ENCODE results near the gene CNGA1.

DNA sequence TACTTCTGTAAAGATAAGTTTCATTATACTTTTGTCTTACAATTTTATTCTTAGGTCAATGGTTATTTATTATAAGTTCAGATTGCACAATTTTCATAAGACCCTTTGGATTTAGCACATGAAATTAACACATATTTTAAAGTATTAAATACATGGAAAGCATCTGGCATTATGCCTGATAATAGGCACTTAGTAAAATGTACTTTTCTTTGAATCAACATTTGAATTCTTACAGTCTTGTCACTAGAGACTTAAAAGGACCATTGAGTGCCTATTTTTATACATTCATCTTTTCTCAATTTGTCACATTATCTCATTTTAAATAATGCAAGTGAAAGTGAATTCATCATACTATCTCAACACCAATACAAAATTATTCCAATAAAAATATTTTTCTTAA lies 23.1 kb upstream of the CNGA1 start:
- TF ChIP-seq CTCF (IDR thresholded peaks at IDR 0.05 in 8 of 11, conservative IDR thresholded peaks at IDR 0.05 in 3 of 11) (no peak), POLR2A (IDR thresholded peaks at IDR 0.05) (no peak)

All from spleen (tissue), 7 donors.